Glomerular visceral epithelial cell (primary cell): Measurements from ENCODE around the gene CCDC13.

ENCODE experiments used
- DNase-seq: peaks from one replicate; pipeline ENCODE4 v3.0.0-alpha.2; 2016; ENCODE audit errors: extremely low spot score

The CCDC13 gene

DNA sequence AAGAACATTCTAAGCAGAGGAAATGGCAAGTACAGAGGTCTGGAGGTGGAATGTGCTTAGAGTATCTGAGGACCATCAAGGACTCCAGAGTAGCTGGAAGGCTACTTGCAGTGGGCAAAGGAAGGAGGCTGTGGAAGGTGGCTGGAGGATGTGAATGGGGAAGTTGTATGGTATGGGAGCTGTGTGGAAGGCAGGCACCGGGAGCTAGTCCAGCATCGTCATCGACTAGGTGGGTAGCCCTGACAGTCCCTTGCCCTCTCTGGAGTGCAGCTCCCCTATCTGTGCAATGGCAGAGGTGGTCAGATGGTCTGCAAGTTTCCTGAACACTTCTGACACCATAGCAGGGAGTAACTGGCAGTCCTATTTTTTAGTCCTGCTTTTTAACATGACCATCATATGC lies 19.3 kb downstream of the CCDC13 start:
- no peak for DNase-seq

- no peak for DNase-seq
Measured at GRCh38 chr3:42752961-42753360, 20.1 kb downstream of the CCDC13 start.

DNA sequence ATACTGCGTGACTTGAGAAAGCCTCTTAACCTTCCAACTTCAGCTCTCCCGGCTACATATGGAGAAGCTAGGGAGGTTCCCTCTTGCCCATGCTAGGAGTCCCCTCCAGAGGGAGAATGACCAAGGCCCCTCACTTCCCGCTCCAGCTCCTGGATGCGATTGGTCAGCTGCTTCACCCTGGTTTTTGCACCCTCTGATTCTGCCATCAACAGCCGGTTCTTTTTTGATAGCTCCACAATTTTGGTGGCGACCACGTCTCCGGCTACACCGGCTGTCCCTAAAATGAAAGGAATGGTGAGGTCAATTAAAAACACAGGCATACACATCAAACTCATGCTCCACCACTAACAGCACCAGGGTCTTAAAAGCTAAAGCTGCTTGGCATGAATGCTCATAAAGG lies 20.6 kb downstream of the CCDC13 start:
- DNase-seq = no peak

DNA sequence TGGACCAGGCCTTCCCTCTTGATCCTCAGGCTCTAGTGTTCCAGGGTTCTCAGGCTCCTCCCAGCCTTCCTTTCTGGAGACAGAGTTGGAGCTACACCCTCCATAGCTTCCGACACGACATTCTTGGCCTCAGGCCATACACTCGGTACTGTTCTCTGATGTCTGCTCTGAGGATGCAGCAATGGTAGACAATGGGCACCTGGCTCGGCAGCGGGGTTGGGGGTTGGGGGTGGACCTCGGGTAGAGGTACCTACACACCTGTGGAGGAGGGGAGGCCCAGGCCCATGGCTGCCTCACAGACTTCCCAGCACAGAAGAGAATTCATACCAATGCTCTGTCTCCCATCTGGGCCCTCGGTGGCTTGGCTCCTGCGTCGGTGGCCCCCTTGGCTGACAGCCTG lies 21.4 kb downstream of the CCDC13 start:
- no peak for DNase-seq

DNA sequence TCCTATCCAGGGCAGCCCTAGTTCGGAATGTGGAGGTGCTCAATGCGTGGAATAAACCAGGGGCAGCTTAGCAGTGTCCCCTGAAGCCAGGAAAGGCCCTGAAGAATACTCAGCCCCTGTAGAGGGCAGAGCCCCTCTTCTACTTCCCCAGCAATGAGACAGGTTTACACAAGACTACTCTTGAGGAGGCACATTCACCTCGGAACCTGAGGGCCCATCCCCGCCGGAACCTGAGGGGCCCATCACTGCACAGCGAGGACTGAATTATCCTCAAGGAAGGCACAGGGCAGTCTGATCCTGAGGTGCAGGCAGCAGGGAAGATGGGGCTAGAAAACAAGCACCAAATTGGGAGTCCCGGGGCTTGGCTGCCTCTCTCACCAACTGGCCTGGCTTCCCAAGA lies 22.2 kb downstream of the CCDC13 start:
- DNase-seq = no peak

- no peak for DNase-seq
Measured at GRCh38 chr3:42749753-42750231, 23.3 kb downstream of the CCDC13 start.

- DNase-seq = no peak
Measured at GRCh38 chr3:42749025-42749752, 23.9 kb downstream of the CCDC13 start.

DNA sequence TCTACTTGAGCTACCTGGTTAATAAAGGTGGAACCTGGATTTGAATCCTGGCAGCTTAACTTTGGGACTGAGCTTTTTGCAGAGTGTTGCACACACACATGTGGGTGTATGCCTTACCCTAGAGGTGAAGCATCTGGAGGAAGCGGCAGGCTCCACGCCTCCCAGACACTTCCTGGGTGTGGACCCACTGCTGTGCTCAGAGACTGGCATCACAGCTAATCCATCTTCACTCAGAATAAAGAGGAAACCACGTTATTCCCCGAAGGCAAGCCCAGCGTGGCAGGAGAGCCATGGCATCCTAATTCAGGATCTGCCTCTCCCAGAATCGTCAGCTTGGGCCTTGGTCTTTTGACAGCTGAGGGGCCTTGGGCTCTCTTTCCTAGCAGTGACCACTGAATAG lies 25.5 kb downstream of the CCDC13 start:
- no peak for DNase-seq

DNA sequence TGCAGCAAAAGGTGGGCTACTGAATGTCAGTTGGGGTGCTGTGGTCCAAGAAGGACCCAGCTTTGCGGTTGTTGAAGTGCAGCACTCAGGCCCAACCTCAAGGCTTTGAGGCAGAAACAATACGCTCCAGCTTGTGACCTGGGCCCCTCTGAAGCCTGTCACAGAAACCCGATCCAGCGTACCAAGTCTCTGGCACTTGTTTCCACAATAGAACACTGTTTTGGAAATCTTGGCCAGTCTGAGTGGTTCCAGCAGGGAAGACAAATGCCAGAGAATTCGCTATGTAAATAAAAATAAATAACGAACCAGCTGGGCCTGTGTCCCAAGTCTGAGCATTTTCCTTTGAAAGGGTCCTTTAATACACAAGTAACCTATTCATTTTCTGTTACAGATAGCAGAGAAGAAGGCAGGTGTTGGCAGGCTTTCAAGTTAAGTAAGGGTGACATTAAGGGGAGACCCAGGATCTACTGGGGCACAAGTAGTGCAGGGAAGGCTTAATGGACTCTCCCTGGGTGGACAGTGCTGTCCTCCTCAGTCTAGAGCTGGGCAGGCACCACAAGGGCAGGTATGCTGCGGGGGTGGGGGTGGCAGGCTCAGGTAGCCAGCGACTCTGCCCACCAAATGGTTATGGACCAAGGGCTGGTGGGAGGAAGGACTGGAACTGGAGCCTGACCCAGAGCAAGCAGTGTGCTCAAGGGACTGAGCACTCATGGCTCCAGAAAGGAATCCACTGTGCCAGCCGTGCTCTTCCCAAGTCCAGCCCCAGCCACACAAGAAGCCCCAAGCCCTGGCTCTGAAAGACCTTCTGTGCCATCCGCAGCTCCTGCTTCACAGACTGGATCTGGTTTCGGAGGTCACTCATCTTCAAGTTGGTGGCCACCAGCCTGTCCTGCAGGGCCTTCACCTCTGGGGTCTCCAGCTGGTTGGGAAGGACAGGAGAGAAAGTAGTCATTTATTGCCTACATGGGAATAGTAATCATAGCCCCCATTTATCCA lies 26.3 kb downstream of the CCDC13 start:
- DNase-seq = no peak

DNA sequence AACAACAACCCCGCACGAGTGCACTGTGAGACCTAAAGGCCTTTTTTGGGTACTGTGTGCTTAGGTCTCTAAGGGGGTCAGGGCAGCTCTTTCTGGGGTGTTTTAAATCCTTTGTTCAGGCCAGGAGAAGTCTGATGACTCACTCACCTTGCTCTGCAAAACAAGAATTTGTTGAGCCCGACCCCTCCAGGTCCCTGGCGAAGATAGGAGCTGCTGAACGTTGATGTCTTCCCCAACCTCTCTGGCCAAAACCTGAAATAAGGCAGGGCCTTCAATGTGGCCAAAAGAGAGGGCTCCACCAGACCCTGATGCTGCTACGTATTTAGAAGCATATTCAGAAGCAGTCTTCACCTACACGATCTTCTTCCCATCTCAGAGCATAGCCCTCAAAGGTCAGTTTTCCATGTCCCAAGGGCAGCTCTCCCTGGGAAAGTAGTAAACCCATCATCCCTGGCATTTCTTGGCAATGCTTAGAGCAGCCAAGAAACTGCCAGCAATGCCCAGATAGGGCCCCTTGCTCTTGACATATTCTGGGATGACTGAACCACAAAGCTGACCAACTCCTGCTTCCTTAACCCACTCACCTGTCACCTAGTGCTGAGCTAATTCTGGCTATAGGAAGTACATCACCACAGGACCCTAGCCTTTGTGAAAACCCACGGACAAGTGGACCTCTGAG lies 27.1 kb downstream of the CCDC13 start:
- DNase-seq = no peak

- no peak for DNase-seq
Measured at GRCh38 chr3:42745291-42745745, 27.7 kb downstream of the CCDC13 start.

DNA sequence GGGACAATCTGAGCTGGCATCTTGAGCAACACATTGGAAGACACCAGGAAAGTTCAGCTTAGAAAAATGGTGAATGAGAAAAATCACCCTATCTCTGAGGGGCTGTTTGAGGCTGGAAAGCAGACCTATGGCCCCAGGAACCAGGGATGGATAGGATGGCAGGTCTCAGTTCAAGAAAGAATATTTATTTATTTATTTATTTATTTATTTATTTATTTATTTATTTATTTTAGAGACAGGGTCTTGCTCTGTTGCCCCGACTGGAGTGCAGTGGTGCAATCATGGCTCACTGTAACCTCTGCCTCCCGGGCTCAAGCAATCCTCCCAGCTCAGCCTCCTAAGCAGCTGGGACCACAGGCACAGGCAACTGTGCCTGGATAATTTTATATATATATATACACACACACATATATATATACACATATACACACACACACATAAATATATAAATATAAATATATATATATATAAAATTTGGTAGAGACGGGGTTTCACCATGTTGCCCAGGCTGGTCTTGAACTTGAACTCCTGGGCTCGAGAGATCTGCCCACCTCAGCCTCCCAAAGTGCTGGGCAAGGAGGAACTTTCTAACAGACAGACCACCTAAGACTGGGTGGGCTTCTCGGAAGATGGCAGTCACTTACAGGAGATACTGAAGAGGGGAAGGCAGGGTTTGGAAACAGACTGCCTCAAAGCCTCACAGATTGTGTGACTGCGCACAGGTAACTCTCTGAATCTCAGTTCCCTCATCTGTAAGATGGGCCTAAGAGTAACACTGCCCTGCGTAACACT lies 29.7 kb downstream of the CCDC13 start:
- DNase-seq = no peak

GRCh38 chr3:42742688-42743087 lies 30.4 kb downstream of the CCDC13 start:
- no peak for DNase-seq

DNA sequence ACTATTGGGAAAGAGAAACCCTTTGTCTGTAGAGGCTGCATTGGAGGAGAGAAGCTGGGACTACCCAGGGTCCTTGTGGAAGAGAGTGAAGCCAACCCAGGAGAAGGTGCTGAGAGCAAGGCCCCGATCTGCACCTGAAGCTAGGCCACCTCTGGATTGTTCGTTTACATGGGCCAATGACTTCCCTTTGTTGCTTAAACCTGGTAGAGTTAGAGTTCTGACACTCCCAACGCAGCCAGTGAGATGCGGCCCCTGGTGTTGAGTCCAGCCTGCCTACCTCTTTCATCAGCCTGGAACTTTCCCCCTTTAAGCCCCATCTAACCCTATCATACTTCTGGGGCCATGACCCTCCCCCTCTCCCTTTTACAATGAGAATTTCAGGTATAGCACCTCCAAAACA lies 30.8 kb downstream of the CCDC13 start:
- no peak for DNase-seq

DNA sequence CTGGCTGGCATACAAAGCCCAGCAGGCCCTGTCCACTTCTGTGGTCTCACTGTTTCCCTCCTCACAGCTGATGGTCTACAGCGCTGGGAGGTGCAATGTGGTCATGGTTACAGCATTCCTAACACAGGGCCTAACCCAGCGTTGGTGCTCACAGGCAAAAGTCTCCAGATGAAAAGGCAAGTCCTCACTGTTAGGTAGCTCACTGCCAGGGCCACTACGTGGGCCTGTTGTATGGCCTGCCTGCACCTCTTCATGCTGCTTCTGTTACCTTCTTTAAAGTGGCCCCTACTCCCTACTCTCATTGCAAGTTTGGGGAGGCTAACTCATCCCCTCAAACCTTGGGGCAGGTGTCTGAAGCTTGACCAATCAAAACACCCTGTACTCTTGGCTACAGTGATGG lies 31.3 kb downstream of the CCDC13 start:
- no peak for DNase-seq

DNA sequence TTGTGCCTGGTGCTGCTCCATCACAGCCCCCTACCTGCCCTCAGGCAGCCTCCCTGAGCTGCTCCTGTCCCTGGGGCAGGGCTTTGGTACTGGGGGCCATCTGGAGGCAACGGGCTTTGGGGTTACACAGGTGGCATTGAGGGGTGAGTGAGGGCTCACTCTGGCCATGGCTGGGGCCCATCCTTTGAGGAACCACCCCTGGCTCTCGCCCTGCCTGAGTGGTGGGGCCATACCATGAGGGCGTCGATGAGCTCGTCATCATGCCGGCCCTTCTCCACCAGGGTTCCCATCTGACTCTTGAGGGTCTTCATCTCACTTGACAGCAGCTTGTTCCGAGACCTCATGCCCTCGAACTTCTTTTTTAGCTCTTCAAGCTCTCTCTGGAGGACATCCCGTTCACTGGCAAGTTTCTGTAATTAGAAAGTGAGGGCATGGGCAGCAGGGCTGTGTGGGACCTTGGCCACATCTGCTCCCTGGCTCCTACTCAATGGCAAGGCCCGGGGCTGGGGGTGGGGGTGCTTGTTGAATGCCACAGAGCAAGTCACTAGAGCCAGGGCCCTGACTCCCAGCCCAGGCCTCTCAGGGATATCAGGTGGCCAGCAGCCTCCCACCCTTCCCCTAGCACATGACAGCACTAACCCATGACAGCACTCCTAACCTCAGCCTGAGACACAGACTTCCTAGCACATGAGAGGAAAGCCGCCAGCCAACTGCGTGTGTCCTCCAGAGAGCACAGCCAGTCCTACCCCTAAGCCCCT lies 33.5 kb downstream of the CCDC13 start:
- no peak for DNase-seq

DNA sequence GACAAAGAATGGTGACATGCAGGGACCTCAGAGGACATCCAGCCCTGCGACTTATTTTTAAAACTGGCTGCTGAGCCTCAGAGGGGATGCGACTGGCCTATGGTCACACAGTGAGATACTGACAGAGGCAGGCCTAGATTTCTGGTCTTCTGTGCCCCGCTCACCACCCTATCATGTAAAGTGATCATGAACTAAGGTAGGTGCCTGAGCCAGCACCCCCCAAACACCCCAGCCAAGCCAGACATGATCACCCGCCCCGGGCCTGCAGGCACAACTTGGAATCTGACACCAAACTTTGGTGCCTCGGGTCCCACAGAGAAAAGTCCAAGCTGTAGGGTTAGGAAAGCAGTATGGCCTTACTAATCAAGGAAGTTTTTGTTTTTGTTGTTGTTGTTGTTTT lies 36.5 kb downstream of the CCDC13 start:
- DNase-seq = no peak

- no peak for DNase-seq
Measured at GRCh38 chr3:42736081-42736480, 37.0 kb downstream of the CCDC13 start.

GRCh38 chr3:42735615-42736014 lies 37.4 kb downstream of the CCDC13 start:
- no peak for DNase-seq

DNA sequence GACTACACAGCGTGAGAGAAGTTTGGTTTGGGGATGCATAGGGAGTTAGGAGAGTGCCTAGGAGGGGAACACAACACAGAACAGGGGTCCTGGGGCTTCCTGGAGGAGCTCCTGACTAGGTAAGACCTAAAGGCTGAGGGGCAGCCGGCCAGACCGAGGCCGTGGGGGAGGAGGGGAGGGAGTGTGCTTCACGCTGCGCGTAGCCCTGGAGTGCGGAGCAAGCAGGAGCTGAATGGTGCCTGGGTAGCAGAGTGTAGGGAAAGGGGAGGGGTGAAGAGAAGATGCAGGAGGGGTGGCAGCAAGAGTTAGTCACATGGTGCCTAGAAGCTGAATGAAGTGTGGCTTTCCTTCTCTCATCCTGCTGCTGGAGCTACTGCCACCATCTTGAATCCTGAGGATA lies 38.0 kb downstream of the CCDC13 start:
- no peak for DNase-seq
